Breast epithelium (tissue), 3 donors: ENCODE measurements around the gene C2orf15.
"Not testable (repeated sequence)": the region's sequence is repeated elsewhere in the genome, so short reads cannot be mapped to it uniquely, and the experiment has no call there.

Experiments used
- CTCF ChIP-seq, 3 donors: fragments of 450-650 bp; IDR thresholded peaks; one replicate each; pipeline ENCODE4 v1.5.1; 2016 to 2017; ENCODE audit warnings: antibody characterized with exemption in 3 of 3, mild to moderate bottlenecking in 3 of 3, moderate library complexity in 3 of 3
- POLR2A ChIP-seq: fragments of 450-650 bp; IDR thresholded peaks from one replicate; pipeline ENCODE4 v1.6.1; 2016; ENCODE audit warnings: antibody characterized with exemption, mild to moderate bottlenecking, moderate library complexity
- POLR2AphosphoS5 ChIP-seq, 3 donors: sonication (generic); formaldehyde crosslinking; IDR thresholded peaks; one replicate each; pipeline ENCODE4 v1.6.1; 2017; ENCODE audit warnings: antibody characterized with exemption in 3 of 3

GRCh38 chr2:99135044-99135556 lies 6.4 kb upstream of the C2orf15 start:
- not testable (repeated sequence) for TF ChIP-seq CTCF (IDR thresholded peaks at IDR 0.05); POLR2AphosphoS5 (IDR thresholded peaks at IDR 0.05); POLR2A
